ENCODE measurements around the gene CLMP. TPM values are rescaled to one million over a fixed set of nuclear protein-coding genes. Genes with fewer than 3 reads are reported as not detected.
"Not testable (repeated sequence)": the region's sequence is repeated elsewhere in the genome, so short reads cannot be mapped to it uniquely, and the experiment has no call there.

The CLMP gene
- total RNA-seq, 1 donor from 2014 or later = under 0.01 TPM

DNA sequence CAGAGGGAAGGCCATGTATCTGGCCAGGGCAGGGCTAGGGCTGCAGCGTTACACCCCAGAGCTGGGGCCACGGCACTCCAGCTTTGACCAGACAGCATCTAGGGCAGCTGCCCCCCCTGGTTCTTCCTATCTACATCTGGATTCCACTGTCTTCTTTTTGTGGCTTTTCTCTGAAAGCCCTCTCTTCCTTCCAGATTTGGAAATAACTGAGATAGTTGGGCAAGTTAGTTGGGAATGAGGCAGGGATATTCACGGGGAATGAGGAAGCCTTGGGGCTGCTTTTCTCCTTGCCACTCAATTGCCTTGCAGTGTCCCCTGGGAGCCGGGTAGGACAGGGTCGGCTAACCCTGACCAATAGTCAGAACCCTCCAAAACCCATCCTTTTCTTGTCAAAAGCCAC, 26.8 kb downstream of the CLMP start:
- DNase-seq (ENCODE audit: low read depth in 2 of 2) = no peak

DNA sequence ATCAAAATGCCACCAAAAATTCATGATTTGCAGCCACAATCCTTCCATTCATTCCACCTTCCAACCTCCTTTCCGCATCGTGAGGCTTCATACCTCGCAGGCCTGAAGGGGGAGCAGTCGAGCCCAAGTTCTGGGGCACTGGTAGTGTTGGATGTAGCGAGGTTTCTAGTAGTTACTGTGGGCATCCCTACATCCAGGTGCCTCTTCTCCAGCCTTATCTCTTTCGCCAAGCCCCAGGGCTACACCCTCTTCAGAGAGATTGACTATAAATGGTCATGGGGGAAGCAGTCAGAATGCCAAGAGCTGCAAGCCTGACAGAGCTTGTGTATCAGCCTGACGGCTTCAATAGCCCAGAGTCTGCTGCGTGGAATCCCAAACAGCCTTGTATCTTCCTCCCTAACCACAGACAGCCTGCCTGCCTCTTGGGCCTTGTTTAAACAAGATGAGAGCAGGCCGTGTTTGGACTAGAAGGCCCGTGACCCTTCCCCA, 28.9 kb downstream of the CLMP start:
- DNase-seq (ENCODE audit: low read depth in 2 of 2) = no peak

DNA sequence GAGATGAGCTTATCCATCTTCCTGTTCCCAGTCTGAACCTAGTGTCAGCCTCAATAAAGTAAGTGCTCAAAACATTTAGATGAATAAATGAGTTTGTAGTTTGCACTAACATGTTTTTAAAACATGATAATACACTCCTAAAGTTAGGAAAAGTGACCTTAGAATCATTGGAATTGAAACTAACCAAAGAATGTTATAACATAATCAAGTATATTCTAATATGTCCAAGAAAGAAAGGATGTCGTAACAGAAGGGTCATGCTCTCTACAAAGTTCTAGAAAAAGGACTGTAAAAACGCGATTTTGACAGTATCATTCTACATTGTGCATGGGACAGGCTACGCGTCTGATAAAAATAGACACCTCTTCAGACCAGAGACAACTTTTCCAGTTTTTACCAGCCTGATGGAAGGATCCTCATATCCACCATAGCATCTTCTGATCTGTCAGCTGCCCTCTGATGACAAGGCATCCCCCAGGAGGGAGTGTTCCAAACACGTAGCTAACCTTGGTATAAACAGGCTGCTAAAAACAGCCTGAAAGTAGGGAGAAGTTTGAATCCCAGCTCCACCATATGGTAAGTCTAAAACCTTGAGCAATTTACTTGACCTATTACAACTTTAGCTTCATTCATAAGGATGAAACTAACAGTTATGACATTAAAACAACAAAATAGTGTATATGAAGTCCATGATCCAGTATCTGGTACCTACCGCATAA, 30.2 kb downstream of the CLMP start:
- no peak for DNase-seq (ENCODE audit: low read depth in 2 of 2)

DNA sequence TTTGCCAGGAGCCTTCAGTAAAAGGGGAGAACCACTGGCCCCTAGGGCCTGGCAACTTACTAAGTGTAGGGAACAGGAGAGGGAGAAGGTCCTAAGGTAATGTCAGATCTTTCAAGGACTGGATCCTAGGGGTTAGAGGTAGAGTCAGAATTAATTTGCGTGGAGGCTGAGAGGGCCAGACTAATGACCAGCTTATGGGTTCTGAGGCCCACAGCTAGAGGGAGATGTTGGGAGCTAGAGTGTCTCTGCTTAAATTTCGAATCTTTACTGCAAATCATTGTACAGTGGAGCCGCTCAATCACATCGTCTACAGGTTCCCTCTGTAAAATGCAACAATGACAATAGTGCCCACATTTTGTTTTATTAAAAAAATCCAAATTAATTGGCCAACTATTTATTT, 31.4 kb downstream of the CLMP start:
- DNase-seq (ENCODE audit: low read depth in 2 of 2) = no peak

DNA sequence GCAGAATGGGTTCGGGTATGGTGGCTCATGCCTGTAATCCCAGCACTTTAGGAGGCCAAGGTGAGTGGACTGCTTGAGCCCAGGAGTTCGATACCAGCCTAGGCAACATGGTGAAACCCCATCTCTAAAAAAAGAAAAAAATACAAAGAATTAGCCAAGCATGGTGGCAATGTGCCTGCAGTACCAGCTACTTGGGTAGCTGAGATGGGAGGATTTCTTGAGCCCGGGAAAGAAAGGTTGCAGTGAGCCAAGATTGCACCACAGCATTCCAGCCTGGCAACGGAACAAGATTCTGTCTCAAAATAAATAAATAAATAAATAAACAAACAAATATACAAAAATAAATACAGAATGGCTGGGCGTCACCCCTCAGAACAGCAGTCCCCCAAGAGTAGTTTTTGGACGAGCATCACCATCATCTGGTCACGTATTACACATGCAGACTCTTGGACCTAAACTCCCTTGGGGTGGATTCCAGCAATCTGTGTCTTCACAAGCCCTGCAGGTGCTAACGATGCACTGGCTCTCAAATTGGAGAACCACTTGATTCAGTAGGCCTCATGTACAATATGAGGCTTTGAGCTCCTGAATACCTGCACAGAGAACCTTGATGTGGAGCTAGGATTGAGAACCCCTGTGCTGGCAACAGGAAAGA, 33.5 kb downstream of the CLMP start:
- no peak for DNase-seq (ENCODE audit: low read depth in 2 of 2)

GRCh38 chr11:123159183-123159857, 35.7 kb downstream of the CLMP start:
- DNase-seq (ENCODE audit: low read depth in 2 of 2) = no peak

DNA sequence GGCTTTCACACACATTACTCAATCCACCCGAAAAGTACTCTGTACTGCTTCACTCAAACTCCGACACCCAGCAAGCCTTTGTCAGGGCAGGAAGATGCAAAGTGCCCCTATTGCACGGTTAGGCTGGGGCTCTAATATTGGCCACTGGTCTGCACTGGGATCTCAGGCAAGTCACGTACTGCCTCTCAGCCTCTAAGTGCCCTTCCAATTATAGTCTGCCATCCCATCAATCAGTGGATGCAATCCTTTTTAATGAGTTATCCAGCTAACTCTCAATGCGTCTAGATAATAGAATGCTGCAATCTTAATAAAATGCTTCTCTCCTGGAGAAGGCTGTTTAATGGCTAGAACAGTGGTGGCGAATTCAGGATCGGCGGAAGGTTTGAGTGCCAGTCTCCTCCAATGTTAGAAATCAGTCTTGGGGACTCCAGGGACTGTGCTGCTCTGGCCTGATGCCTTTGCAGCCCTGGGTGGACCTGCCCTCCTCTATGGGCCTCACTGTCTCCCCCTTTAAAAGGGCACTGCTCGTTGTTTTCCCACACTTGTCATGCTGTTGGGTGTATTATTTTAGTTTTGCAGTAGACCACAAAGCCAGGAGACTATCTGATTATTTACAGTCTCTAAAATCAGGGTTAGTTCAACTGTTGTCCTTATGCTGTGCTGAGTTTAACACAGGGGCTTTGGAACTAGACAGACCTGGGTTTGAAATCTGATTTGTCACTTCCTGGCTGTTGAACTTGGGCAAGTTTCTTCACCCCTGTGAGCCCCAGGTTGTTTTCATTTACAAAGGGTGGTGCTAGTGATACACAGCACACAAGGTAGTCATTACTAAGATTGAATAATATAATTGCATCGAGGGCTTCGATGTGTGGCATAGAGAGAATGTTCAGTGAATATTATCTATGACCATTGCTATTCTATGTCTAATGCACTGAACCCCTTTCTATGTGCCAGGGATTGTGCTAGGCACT, 36.7 kb downstream of the CLMP start:
- no peak for DNase-seq (ENCODE audit: low read depth in 2 of 2)

DNA sequence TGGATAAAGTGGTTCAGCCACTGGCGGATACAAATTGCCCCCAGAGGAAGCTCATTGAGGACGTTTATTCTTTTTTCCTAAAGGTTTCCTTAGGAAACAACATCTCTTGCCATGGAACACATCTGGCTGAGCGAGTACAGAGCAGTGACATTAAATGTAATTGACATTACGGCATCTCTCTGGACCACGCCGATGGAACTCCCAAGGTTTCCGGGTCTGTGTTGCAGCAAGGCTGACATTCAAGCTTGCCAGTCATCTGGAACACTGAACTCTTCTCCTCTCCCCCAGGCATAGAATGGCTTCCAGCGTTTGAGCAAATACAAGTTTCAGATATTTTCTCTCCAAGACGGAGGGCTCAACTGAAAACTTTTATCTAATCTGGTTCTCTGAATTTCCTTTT, 42.1 kb downstream of the CLMP start:
- DNase-seq (ENCODE audit: low read depth in 2 of 2) = no peak

GRCh38 chr11:123152346-123152745, 42.7 kb downstream of the CLMP start:
- not testable (repeated sequence) for DNase-seq (ENCODE audit: low read depth in 2 of 2)

- DNase-seq (ENCODE audit: low read depth in 2 of 2) = no peak
Observed at GRCh38 chr11:123151796-123152195, 43.3 kb downstream of the CLMP start.

DNA sequence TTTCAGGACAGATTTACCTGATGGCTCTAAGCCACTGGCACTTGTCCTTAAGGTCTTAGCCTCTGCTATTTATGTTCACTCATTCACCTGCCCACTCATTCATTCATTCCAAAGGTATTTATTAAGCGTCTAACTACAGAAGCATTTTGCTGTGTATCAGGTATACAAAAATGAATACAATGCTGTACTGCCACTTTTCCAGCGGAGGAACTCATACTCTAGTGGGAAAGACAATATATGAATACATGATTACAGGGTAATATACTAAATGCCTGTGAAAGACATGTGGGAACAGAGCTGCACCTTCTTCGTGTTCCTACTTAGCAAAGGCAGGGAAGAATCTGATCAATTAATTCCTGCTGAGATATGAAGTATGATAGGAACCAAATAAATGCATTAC, 43.7 kb downstream of the CLMP start:
- no peak for DNase-seq (ENCODE audit: low read depth in 2 of 2)

GRCh38 chr11:123150882-123151281, 44.2 kb downstream of the CLMP start:
- DNase-seq (ENCODE audit: low read depth in 2 of 2) = no peak

DNA sequence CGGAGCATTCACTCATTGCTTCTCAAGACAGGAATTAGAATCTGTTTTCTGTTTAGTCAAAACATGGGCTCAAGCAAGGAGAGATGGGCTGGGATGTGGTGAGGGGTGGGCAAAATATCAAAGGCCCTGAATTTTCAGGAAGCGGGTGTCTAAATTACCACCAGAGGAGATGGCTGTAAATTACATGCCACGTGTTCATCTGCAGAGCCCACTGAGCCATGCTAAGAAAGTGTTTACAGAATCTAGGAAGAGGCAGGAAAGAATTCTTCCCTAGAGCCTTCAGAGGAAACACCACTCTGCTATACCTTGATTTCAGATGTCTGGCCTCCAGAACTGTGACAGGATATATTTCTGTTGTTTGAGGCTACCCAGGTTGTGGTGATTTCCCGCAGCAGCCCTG, 46.1 kb downstream of the CLMP start:
- no peak for DNase-seq (ENCODE audit: low read depth in 2 of 2)

- no peak for DNase-seq (ENCODE audit: low read depth in 2 of 2)
Observed at GRCh38 chr11:123145661-123146060, 49.4 kb downstream of the CLMP start.

DNA sequence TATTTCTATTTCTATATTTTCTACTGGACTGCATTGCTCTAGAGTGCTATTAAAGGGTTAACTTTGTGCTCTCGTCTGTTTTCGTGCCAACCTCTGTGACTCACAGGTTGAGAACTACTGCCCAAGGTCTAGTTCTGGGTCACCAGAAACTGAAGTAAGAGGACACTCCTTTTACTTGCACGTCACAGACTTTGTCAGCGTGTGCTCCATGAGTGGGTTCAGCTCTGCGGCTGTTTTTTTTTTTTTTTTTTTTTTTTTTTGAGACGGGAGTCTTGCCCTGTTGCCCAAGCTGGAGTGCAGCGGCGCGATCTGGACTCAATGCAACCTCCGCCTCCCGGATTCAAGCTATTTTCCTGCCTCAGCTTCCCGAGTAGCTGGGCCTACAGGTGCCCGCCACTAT, 49.8 kb downstream of the CLMP start:
- peak in 1 of 2 donors; percentile 48 for DNase-seq (ENCODE audit: low read depth in 2 of 2)

GRCh38 chr11:123144707-123145106, 50.3 kb downstream of the CLMP start:
- DNase-seq (ENCODE audit: low read depth in 2 of 2) = no peak

GRCh38 chr11:123143921-123144320, 51.1 kb downstream of the CLMP start:
- no peak for DNase-seq (ENCODE audit: low read depth in 2 of 2)

DNA sequence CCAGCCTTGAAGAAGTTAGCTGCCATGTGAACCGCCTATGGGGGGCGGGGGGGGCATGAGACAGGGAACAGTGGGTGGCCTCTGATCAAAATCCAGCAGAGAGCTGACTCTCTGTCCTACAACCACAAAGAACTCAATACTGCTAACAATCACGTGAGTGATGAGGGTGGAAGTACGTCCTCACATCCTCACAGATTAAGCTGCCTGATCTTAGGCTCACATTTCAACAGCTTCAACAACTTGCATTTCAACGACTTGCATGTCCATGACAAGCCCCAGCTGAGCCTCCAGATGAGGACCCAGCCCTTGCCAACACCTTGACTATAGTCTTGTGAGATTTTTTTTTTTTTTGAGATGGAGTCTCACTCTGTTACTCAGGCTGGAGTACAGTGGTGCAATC, 51.6 kb downstream of the CLMP start:
- no peak for DNase-seq (ENCODE audit: low read depth in 2 of 2)

GRCh38 chr11:123139206-123139605, 55.8 kb downstream of the CLMP start:
- no peak for DNase-seq (ENCODE audit: low read depth in 2 of 2)

DNA sequence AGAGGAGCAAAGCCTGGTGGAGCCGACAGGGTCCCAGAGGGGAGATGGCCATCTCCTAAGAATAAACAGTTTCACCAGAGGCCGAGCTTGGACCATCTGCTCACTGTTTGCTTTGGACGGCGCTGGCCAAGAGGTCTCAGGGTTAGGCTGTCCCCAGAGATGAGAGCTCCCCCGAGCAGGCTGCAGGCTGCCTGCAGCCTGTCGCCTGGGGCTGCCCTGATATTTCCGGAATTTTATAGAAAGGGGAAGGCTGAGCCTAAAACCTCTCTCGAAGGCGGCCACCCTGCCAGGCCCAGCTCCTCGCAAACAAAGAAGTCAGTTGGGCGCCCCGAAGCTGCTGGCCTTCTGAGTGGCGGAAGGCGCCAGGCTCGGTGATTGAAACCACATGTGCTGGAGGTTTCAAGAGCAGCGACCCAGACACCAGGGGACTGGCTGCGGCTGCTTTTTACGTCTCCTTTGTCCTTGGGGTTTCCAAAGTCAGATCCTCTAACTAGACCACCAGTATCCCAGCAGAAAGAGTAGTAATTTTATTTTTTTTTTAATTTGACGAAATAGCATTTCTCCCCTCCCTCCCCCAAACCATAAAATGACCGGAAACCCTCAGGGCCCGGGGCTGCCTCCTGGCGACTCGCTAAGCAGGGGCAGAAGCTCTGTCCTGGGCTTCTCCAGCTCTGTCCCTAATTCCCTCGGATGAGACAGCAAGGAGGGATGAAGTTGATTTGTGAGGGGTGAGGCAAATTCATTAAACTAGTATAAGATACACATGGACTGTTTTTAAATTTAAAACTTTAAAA, 57.4 kb downstream of the CLMP start:
- DNase-seq (ENCODE audit: low read depth in 2 of 2) = peak in 1 of 2 donors; percentile 20

Data from dermis microvascular lymphatic vessel endothelial cell (primary cell).